GM19023 (cell line): ENCODE results near the gene KIF4A.
A peak's percentile ranks its signal among the peaks of the same experiment; 100 is the strongest.

Experiments used
- ATAC-seq: cut with Tn5 transposase; IDR thresholded peaks from one replicate; pipeline ENCODE4 v1.9.1; 2021; ENCODE audit warnings: mild to moderate bottlenecking, moderate library complexity; ENCODE audit not compliant: unreplicated experiment

The KIF4A gene

GRCh38 chrX:70436343-70436742 lies 146.4 kb downstream of the KIF4A start:
- ATAC-seq = no peak

- no peak for ATAC-seq
Observed at GRCh38 chrX:70437011-70437410, 147.1 kb downstream of the KIF4A start.

GRCh38 chrX:70437921-70438665 lies 148.2 kb downstream of the KIF4A start:
- no peak for ATAC-seq

DNA sequence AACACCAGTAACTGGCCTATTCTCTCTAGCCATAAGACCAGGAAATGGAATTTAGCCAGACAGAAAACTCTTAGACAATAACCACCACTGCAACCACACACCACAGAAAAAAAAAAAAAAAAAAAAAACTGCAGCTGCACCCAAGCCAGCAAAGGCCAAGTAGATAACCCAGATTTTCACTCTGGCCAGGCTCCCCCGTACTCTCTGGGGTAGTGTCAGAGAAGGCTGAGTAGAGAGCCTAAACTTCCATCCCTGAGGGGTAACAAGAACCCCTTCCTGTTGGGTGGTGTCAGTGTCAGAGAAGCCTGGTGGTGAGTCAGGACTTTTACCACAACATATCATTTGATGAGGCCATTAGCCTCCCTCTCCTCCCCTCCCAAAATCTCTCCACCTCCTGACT lies 149.1 kb downstream of the KIF4A start:
- ATAC-seq = no peak

DNA sequence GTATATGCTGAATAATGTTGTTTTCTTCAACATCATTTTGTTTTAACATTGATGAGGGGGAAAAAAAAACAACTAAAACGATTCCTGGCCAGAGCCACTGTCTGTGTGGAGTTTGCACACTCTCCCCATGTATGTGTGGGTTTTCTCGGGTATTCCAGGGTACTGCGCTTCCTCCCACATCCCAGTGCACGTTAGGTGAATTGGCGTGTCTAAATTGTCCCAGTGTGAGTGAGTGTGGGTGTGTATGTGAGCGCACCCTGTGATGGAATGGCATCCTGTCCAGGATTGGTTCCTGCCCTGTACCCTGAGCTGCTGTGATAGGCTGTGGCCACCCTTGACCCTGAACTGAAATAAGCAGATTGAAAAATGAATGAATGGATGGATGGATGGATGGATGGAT lies 152.3 kb downstream of the KIF4A start:
- no peak for ATAC-seq

- ATAC-seq = no peak
Observed at GRCh38 chrX:70444326-70444945, 154.5 kb downstream of the KIF4A start, which contains the start of gene DLG3. DLG3 (plus strand) TSS chrX:70444835; CDS start chrX:70445202, 367 bp downstream.

GRCh38 chrX:70444946-70445656 lies 155.2 kb downstream of the KIF4A start:
- no peak for ATAC-seq

- no peak for ATAC-seq
Observed at GRCh38 chrX:70445951-70446350, 156.0 kb downstream of the KIF4A start.

GRCh38 chrX:70446380-70447350 lies 156.8 kb downstream of the KIF4A start:
- ATAC-seq = no peak

GRCh38 chrX:70449457-70449966 lies 159.6 kb downstream of the KIF4A start:
- ATAC-seq = no peak

DNA sequence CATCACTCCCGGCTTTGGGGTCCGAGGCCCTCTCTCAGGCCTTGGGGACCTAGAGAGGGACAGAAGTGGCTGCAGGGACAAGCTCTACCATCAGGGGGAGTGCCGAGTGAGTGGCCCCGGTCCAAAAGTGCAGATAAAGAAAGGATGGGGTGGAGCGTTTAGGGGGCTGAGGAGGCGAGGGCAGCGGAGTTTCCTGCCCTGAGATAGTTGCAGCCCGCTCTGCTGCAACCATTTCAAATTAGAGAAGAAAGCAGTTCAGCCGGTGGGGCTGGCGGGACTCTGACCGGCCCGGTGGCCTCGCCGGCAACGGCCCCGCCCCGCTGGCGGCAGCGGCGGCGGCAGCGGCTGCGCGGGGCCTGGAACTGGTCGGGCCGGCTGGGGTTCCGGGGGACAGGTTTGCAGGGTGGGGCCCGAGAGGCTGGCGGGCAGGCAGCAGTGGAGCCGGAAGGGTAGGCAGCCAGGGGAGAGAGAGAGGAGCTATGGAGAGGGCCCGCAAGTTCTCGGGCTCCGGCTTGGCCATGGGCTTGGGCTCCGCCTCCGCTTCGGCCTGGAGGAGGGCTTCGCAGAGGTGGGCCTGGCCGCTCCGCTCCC lies 162.3 kb downstream of the KIF4A start:
- ATAC-seq = peak; percentile 49

DNA sequence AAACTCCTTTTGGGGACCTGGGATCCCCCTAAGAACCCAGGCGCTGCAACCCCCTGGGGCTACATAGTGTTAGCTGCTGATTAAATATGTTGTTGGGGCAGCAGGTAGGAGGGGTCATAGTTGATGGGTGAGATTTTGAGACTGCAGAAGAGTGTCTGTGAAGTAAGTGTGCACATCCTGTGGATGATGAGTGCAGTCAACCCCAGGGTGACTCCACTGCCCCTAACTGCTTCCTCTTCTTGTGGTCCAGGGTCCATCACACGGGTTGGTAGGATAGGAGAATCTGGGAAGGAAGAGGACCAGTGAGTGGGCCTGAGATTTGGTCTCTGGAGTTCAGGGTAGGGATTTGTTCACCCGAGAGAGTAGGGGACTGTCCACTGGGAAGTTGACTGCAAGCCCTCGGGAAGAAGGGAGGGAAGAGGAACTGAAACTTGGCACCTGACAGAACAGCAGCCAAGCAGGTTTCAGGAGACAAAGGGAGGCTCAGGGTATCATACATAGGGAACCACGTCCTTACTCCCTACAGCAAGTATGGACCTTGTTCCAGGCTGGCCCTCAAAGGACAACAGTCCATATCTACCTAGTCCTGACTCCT lies 163.2 kb downstream of the KIF4A start:
- no peak for ATAC-seq

- peak; percentile 55 for ATAC-seq
Observed at GRCh38 chrX:70454441-70455365, 164.8 kb downstream of the KIF4A start.

- no peak for ATAC-seq
Observed at GRCh38 chrX:70455366-70456202, 165.7 kb downstream of the KIF4A start.

- no peak for ATAC-seq
Observed at GRCh38 chrX:70456256-70456655, 166.4 kb downstream of the KIF4A start.

- ATAC-seq = no peak
Observed at GRCh38 chrX:70461026-70461425, 171.1 kb downstream of the KIF4A start.

DNA sequence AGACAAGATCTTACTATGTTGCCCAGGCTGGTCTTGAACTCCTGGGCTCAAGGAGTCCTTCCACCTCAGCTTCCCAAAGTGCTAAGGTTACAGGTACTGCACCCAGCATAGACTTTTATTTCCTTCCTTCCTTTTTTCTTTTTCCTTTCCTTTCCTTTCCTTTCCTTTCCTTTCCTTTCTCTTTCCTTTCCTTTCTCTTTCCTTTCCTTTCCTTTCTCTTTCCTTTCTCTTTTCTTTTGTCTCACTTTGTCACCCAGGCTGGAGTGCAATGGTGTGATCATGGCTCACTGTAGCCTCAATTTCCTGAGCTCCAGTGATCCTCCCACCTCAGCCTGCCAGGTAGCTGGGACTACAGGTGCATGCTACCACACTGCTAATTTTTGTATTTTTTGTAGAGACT lies 174.1 kb downstream of the KIF4A start:
- no peak for ATAC-seq

DNA sequence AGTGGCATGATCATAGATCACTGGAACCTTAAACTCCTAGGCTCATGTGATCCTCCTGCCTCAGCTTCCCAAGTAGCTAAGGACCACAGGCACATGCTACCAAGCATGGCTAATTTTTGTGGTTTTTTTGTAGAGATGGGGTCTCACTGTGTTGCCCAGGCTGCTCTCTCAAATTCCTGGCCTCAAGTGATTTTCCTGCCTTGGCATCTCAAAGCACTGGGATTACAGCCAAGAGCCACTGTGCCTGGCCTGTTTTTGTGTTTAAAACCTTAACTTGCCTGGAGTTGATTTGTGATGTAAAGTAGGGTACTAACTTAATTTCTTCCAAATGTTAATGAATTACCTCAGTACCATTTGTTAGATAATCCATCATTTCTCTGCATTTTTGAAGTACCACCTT lies 177.1 kb downstream of the KIF4A start:
- ATAC-seq = no peak
